T-cell (primary cell): ENCODE results near the gene CARS2. TPM values are rescaled to one million over a fixed set of nuclear protein-coding genes. Genes with fewer than 3 reads are reported as not detected.

Experiments
- ATAC-seq, 4 experiments: fragments of 200-7000 bp in 3 of 4; fragments of 150-1000 bp in 1 of 4; cut with Tn5 transposase; replicated peaks in 1 of 4; 1 replicate in 3 of 4; 2 replicates in 1 of 4; pipeline ENCODE4 v1.10.0; 2021; ENCODE audit warnings: moderate library complexity in 3 of 4, mild to moderate bottlenecking in 2 of 4, moderate number of reproducible peaks in 1 of 4
- CTCF ChIA-PET, 2 donors: fragments of 300-600 bp; sonication (Branson Sonifier 250); formaldehyde crosslinking; loops; one replicate each; lab custom pipeline; 2022; ENCODE audit warnings: antibody characterized with exemption in 2 of 2; lab: Charles Lee
- POLR2A ChIA-PET, 2 donors: fragments of 300-600 bp; sonication (Branson Sonifier 250); formaldehyde crosslinking; loops; one replicate each; lab custom pipeline; 2022; ENCODE audit warnings: antibody characterized with exemption in 2 of 2; lab: Charles Lee
- DNase-seq, 35 experiments: peaks; one replicate each; pipeline versions ENCODE4 v3.0.0 to v3.0.0-alpha.2; 2013 to 2023
- H3K27ac ChIP-seq: one replicate; pipeline ENCODE4 v1.5.1; 2013; ENCODE audit warnings: low read length
- H3K27me3 ChIP-seq, 2 experiments: replicated peaks in 1 of 2; 1 replicate in 1 of 2; 2 replicates in 1 of 2; pipeline versions ENCODE4 v1.6.1 to v1.7.0; 2013; ENCODE audit warnings: low read length in 1 of 2, mixed read lengths in 1 of 2; ENCODE audit not compliant: control insufficient read depth in 2 of 2, insufficient read depth in 2 of 2; ENCODE audit errors: extremely low read depth in 1 of 2
- H3K36me3 ChIP-seq, 2 donors: 1 replicate in 1 of 2; 2 replicates in 1 of 2; pipeline versions ENCODE4 v1.6.1 to v1.7.0; 2013; ENCODE audit warnings: low read length in 1 of 2; ENCODE audit not compliant: control insufficient read depth in 2 of 2, insufficient read depth in 1 of 2; ENCODE audit errors: extremely low read depth in 1 of 2
- H3K4me1 ChIP-seq, 2 experiments: 1 replicate in 1 of 2; 2 replicates in 1 of 2; pipeline versions ENCODE4 v1.6.1 to v1.7.0; 2013; ENCODE audit warnings: low read length in 2 of 2, mixed read lengths in 1 of 2; ENCODE audit not compliant: insufficient read depth in 2 of 2, control insufficient read depth in 1 of 2; ENCODE audit errors: extremely low read depth in 1 of 2
- H3K4me3 ChIP-seq, 2 donors: 1 replicate in 1 of 2; 2 replicates in 1 of 2; pipeline versions ENCODE4 v1.5.1 to v1.7.0; 2013; ENCODE audit warnings: mild to moderate bottlenecking in 2 of 2, low read length in 1 of 2, moderate library complexity in 1 of 2; ENCODE audit not compliant: control insufficient read depth in 1 of 2; ENCODE audit errors: extremely low read depth in 1 of 2
- H3K9me3 ChIP-seq: 2 replicates; pipeline ENCODE4 v1.7.0; 2013
- H3K27ac Mint-ChIP-seq, 2 donors: one replicate each; pipeline ENCODE4 v1.8.0; 2020 to 2021; ENCODE audit warnings: mild to moderate bottlenecking in 2 of 2, mixed read lengths in 2 of 2
- H3K27me3 Mint-ChIP-seq, 2 donors: one replicate each; pipeline ENCODE4 v1.8.0; 2021 to 2022; ENCODE audit warnings: mixed read lengths in 2 of 2
- H3K36me3 Mint-ChIP-seq: one replicate; pipeline ENCODE4 v1.8.0; 2021; ENCODE audit warnings: mixed read lengths
- H3K4me1 Mint-ChIP-seq, 3 donors: one replicate each; pipeline ENCODE4 v1.8.0; 2020 to 2022; ENCODE audit warnings: mixed read lengths in 3 of 3, mild to moderate bottlenecking in 1 of 3
- H3K4me3 Mint-ChIP-seq, 3 donors: one replicate each; pipeline ENCODE4 v1.8.0; 2020 to 2022; ENCODE audit warnings: mild to moderate bottlenecking in 3 of 3, mixed read lengths in 3 of 3, moderate library complexity in 3 of 3
- H3K9me3 Mint-ChIP-seq, 3 donors: one replicate each; pipeline ENCODE4 v1.8.0; 2020 to 2022; ENCODE audit warnings: mixed read lengths in 3 of 3
- WGBS: methylation state at CpG from one replicate; pipeline ENCODE4 v1.1.5; 2013; ENCODE audit warnings: missing lambda C conversion rate; ENCODE audit not compliant: insufficient coverage; 5-methylcytosine and 5-hydroxymethylcytosine counted together
- total RNA-seq, 35 experiments: library from RNA in 6 of 35; stranded (reverse) in 6 of 35; fragments of 120-200 nt in 1 of 35; gene quantifications; one replicate each; pipeline versions ENCODE4 v1.2.1 to v1.2.4 and lab custom pipeline; 2013 to 2026

Gene CARS2
- total RNA-seq, 5 donors from 2014 or later (not counting 1 experiment from before 2014, with no cell fraction given) = 74.2 to 102 (median 85.4) TPM

GRCh38 chr13:110685305-110686020, 20.5 kb downstream of the CARS2 start:
- Histone ChIP-seq H3K27ac (no peak overlapping the region), H3K4me3 (no peak overlapping the region), H3K4me1 (no peaks in the 10 kb centered on the region), H3K36me3 (peaks cover 8 to 69% of the 10 kb centered on the region in 2 donors), H3K27me3 (no peaks in the 10 kb centered on the region), H3K9me3 (no peaks in the 10 kb centered on the region)
- no peak for ATAC-seq
- Mint-ChIP-seq H3K4me1 (peaks cover 0 to 3% (median under 1%) of the 10 kb centered on the region in 3 donors), H3K36me3 (peaks cover 33% of the 10 kb centered on the region), H3K4me3 (no peak overlapping the region), H3K27ac (no peak overlapping the region), H3K9me3 (no peaks in the 10 kb centered on the region), H3K27me3 (no peaks in the 10 kb centered on the region)
- WGBS = 87% methylated on average over 3 of the region's 11 CpGs
- ChIA-PET POLR2A (no interaction called here), CTCF (no interaction called here)
- DNase-seq = no peak

- Mint-ChIP-seq H3K4me1 (peaks cover 0 to 3% (median 0%) of the 10 kb centered on the region in 3 donors), H3K27me3 (no peaks in the 10 kb centered on the region), H3K36me3 (peaks cover 32% of the 10 kb centered on the region), H3K27ac (no peak overlapping the region), H3K4me3 (no peak overlapping the region), H3K9me3 (no peaks in the 10 kb centered on the region)
- 93% methylated on average over 5 of the region's 8 CpGs for WGBS
- Histone ChIP-seq H3K9me3 (no peaks in the 10 kb centered on the region), H3K36me3 (peaks cover 8 to 75% of the 10 kb centered on the region in 2 donors), H3K4me1 (no peaks in the 10 kb centered on the region), H3K4me3 (no peak overlapping the region), H3K27ac (no peak overlapping the region), H3K27me3 (no peaks in the 10 kb centered on the region)
- ChIA-PET POLR2A (interaction anchor here in 1 of 2 donors (0.6 kb wide), 1 partner anchor 24 kb away, joined by 3 read pairs; no protein-coding TSS in a partner anchor), CTCF (interaction anchor here (0.5 to 1.9 kb wide), 8 partner anchors 18 to 292 kb away, joined by 3 to 17 read pairs (median 4); no protein-coding TSS in a partner anchor)
- DNase-seq (no peak), ATAC-seq (no peak)
Measured at GRCh38 chr13:110684388-110685056, 21.4 kb downstream of the CARS2 start.

- Mint-ChIP-seq H3K27ac (no peak overlapping the region), H3K27me3 (no peaks in the 10 kb centered on the region), H3K4me3 (no peak overlapping the region), H3K36me3 (peaks cover 30% of the 10 kb centered on the region), H3K4me1 (peaks cover 0 to 3% (median 0%) of the 10 kb centered on the region in 3 donors), H3K9me3 (no peaks in the 10 kb centered on the region)
- 98% methylated on average over 5 of the region's 5 CpGs for WGBS
- no peaks in the 10 kb centered on the region for H3K4me1 ChIP-seq
- peaks cover 11 to 70% of the 10 kb centered on the region in 2 donors for H3K36me3 ChIP-seq
- ChIA-PET POLR2A (no interaction called here), CTCF (interaction anchor here (0.6 to 1.9 kb wide), 12 partner anchors 14 to 138 kb away, joined by 3 to 17 read pairs (median 4); no protein-coding TSS in a partner anchor)
- H3K9me3 ChIP-seq = no peaks in the 10 kb centered on the region
- H3K27me3 ChIP-seq = no peaks in the 10 kb centered on the region
- no peak overlapping the region for H3K4me3 ChIP-seq
- no peak overlapping the region for H3K27ac ChIP-seq
- DNase-seq (no peak), ATAC-seq (no peak)
Measured at GRCh38 chr13:110683921-110684320, 22.0 kb downstream of the CARS2 start.

GRCh38 chr13:110683203-110683883, 22.6 kb downstream of the CARS2 start:
- Mint-ChIP-seq H3K27me3 (no peaks in the 10 kb centered on the region), H3K4me3 (no peak overlapping the region), H3K27ac (no peak overlapping the region), H3K4me1 (peaks cover 0 to 3% (median 1%) of the 10 kb centered on the region in 3 donors), H3K36me3 (peaks cover 36% of the 10 kb centered on the region), H3K9me3 (no peaks in the 10 kb centered on the region)
- DNase-seq = peak in 8 of 35 experiments; percentile 13 to 47 (median 22)
- no CpG with 5 or more reads among the region's 5 CpGs for WGBS
- H3K27ac ChIP-seq = no peak overlapping the region
- peak in 3 of 4 experiments; percentile 67 to 71 (median 70) for ATAC-seq
- H3K4me3 ChIP-seq = no peak overlapping the region
- ChIA-PET POLR2A (interaction anchor here in 1 of 2 donors (0.6 kb wide), 1 partner anchor 23 kb away, joined by 3 read pairs; no protein-coding TSS in a partner anchor), CTCF (interaction anchor here (0.6 to 1.9 kb wide), 15 partner anchors 13 to 139 kb away, joined by 3 to 17 read pairs (median 5); partner anchors contain the start of gene CARS2 (in 1 of the 2))
- H3K9me3 ChIP-seq = no peaks in the 10 kb centered on the region
- H3K36me3 ChIP-seq = peaks cover 15 to 75% of the 10 kb centered on the region in 2 donors
- no peaks in the 10 kb centered on the region for H3K4me1 ChIP-seq
- no peaks in the 10 kb centered on the region for H3K27me3 ChIP-seq

- H3K36me3 ChIP-seq = peaks cover 21 to 80% of the 10 kb centered on the region in 2 donors
- no peak overlapping the region for H3K27ac ChIP-seq
- Mint-ChIP-seq H3K9me3 (no peaks in the 10 kb centered on the region), H3K27ac (no peak overlapping the region), H3K4me3 (no peak overlapping the region), H3K4me1 (peaks cover 0 to 5% (median 3%) of the 10 kb centered on the region in 3 donors), H3K36me3 (peaks cover 40% of the 10 kb centered on the region), H3K27me3 (no peaks in the 10 kb centered on the region)
- H3K4me3 ChIP-seq = no peak overlapping the region
- ChIA-PET POLR2A (interaction anchor here in 1 of 2 donors (0.6 kb wide), 1 partner anchor 22 kb away, joined by 3 read pairs; no protein-coding TSS in a partner anchor), CTCF (interaction anchor here (0.6 to 1.9 kb wide), 13 partner anchors 13 to 278 kb away, joined by 3 to 17 read pairs (median 5); partner anchors contain the start of gene CARS2 (in 1 of the 2))
- WGBS = 92% methylated on average over 6 of the region's 12 CpGs
- DNase-seq (no peak), ATAC-seq (no peak)
- no peaks in the 10 kb centered on the region for H3K27me3 ChIP-seq
- no peaks in the 10 kb centered on the region for H3K9me3 ChIP-seq
- H3K4me1 ChIP-seq = peaks cover 0 to 1% of the 10 kb centered on the region in 2 experiments
Measured at GRCh38 chr13:110682746-110683145, 23.2 kb downstream of the CARS2 start.
